ENCODE data around the gene SLC12A7. TPM values are rescaled to one million over a fixed set of nuclear protein-coding genes. Genes with fewer than 3 reads are reported as not detected.
A peak's percentile ranks its signal among the peaks of the same experiment; 100 is the strongest.

SLC12A7 gene
- total RNA-seq, 1 donor from 2014 or later = 11.5 TPM

DNA sequence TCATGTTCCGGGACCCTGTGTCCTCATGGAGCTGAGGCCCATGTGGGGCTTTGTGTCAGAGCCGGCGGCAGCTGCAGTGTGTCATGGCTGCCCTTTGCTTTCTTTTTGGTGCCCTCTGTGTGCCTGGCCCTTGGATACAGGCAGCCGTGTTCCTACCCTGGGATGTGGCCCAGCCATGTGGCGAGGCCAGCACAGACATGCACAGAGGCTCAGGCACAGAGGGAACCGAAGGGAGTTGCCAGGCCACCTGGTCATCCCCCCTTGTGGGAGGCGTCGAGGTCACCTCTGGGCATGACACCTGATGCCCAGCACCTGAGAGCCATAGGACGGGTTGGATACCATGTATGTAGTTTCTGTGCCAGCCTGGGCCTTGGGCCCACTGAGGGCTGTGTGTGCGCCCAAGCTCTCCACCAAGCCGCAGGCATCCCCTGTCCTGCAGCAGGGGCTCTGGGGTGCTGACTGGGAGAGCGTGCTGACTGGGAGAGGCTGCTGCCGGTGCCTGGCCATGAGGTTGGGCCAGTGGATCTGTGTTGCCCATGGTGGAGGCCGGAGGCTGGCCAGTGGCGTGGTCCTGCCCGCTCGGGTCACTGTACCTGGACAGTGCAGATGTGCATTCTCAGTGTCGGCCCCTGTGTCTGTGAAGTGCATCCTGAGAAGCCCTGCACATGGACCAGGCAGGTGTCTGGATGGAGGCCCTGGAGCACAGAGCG, 98.5 kb downstream of the SLC12A7 start:
- no peak for TF ChIP-seq CTCF (IDR thresholded peaks at IDR 0.05)
- H3K4me3 Mint-ChIP-seq (ENCODE audit: unreplicated experiment) = no peak overlapping the region
- H3K9me3 Mint-ChIP-seq (ENCODE audit: unreplicated experiment) = no peaks in the 10 kb centered on the region
- H3K27me3 Mint-ChIP-seq (ENCODE audit: unreplicated experiment) = peaks cover 34% of the 10 kb centered on the region
- DNase-seq (ENCODE audit: extremely low spot score, unreplicated experiment) = no peak
- H3K36me3 Mint-ChIP-seq (ENCODE audit: unreplicated experiment) = no peaks in the 10 kb centered on the region
- H3K27ac Mint-ChIP-seq (ENCODE audit: unreplicated experiment) = no peak overlapping the region
- H3K4me1 Mint-ChIP-seq (ENCODE audit: unreplicated experiment) = no peaks in the 10 kb centered on the region

DNA sequence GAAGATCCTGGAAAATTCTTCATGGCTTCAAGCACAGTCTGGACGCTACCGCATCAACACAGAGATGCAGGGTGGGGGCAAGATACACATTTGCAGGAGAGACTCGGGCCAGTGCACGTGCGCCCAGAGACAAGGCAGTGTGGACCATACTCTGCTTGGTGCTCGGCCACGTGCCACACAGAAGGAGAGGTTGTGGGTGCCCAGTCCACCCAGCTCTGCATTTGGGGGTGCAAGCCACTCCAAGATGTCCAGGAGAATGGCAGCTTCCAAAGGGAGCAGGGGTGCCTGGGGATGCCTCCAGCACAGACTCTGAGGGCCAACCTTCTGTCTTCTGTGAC, 99.0 kb downstream of the SLC12A7 start:
- TF ChIP-seq CTCF (IDR thresholded peaks at IDR 0.05) = no peak
- no peaks in the 10 kb centered on the region for H3K36me3 Mint-ChIP-seq (ENCODE audit: unreplicated experiment)
- H3K27ac Mint-ChIP-seq (ENCODE audit: unreplicated experiment) = no peak overlapping the region
- peaks cover 3% of the 10 kb centered on the region for H3K4me1 Mint-ChIP-seq (ENCODE audit: unreplicated experiment)
- no peaks in the 10 kb centered on the region for H3K9me3 Mint-ChIP-seq (ENCODE audit: unreplicated experiment)
- no peak overlapping the region for H3K4me3 Mint-ChIP-seq (ENCODE audit: unreplicated experiment)
- H3K27me3 Mint-ChIP-seq (ENCODE audit: unreplicated experiment) = peaks cover 37% of the 10 kb centered on the region
- DNase-seq (ENCODE audit: extremely low spot score, unreplicated experiment) = no peak

GRCh38 chr5:1012313-1012841, 99.5 kb downstream of the SLC12A7 start:
- H3K9me3 Mint-ChIP-seq (ENCODE audit: unreplicated experiment) = no peaks in the 10 kb centered on the region
- H3K36me3 Mint-ChIP-seq (ENCODE audit: unreplicated experiment) = no peaks in the 10 kb centered on the region
- TF ChIP-seq CTCF (IDR thresholded peaks at IDR 0.05) = no peak
- H3K27me3 Mint-ChIP-seq (ENCODE audit: unreplicated experiment) = peaks cover 42% of the 10 kb centered on the region
- H3K4me3 Mint-ChIP-seq (ENCODE audit: unreplicated experiment) = no peak overlapping the region
- peaks cover 5% of the 10 kb centered on the region for H3K4me1 Mint-ChIP-seq (ENCODE audit: unreplicated experiment)
- no peak for DNase-seq (ENCODE audit: extremely low spot score, unreplicated experiment)
- no peak overlapping the region for H3K27ac Mint-ChIP-seq (ENCODE audit: unreplicated experiment)

DNA sequence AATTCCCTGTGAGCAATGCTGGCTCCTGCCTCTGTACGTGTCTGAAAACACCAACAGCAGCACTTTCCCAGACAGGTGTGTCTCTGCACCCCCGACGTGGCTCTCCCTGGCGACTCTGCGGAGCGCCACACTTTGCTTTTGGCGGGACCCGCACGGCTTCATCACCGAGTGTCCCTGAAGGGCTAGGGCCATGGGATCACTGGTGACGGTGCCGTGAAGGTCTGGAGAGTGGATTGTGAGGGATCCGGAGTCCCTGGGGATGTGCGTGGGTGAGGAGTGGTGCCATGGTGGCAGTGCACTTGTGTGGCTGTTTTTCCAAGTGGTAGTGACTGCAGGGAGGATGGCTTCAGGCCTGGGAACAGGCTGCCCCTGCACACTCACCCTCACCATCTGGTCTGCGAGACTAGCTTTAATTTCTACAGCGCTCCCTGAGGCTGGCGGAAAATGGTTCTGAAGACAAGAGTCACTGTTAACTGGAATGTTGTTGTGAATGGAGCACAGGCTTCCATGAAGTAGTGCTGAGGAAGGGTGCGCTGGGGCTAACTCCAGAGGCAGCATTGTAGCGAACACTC, 100.0 kb downstream of the SLC12A7 start:
- H3K4me1 Mint-ChIP-seq (ENCODE audit: unreplicated experiment) = peaks cover 5% of the 10 kb centered on the region
- H3K36me3 Mint-ChIP-seq (ENCODE audit: unreplicated experiment) = no peaks in the 10 kb centered on the region
- no peak overlapping the region for H3K27ac Mint-ChIP-seq (ENCODE audit: unreplicated experiment)
- no peak for TF ChIP-seq CTCF (IDR thresholded peaks at IDR 0.05)
- no peak overlapping the region for H3K4me3 Mint-ChIP-seq (ENCODE audit: unreplicated experiment)
- no peak for DNase-seq (ENCODE audit: extremely low spot score, unreplicated experiment)
- H3K27me3 Mint-ChIP-seq (ENCODE audit: unreplicated experiment) = peaks cover 46% of the 10 kb centered on the region
- no peaks in the 10 kb centered on the region for H3K9me3 Mint-ChIP-seq (ENCODE audit: unreplicated experiment)

GRCh38 chr5:1011226-1011631, 100.6 kb downstream of the SLC12A7 start:
- no peak overlapping the region for H3K4me3 Mint-ChIP-seq (ENCODE audit: unreplicated experiment)
- H3K36me3 Mint-ChIP-seq (ENCODE audit: unreplicated experiment) = no peaks in the 10 kb centered on the region
- H3K27me3 Mint-ChIP-seq (ENCODE audit: unreplicated experiment) = peaks cover 46% of the 10 kb centered on the region
- H3K4me1 Mint-ChIP-seq (ENCODE audit: unreplicated experiment) = peaks cover 5% of the 10 kb centered on the region
- DNase-seq (ENCODE audit: extremely low spot score, unreplicated experiment) = no peak
- H3K9me3 Mint-ChIP-seq (ENCODE audit: unreplicated experiment) = no peaks in the 10 kb centered on the region
- TF ChIP-seq CTCF (IDR thresholded peaks at IDR 0.05) = peak; percentile 32
- no peak overlapping the region for H3K27ac Mint-ChIP-seq (ENCODE audit: unreplicated experiment)

Data from osteocyte (in vitro differentiated cells).